NCI-H2081 (cell line): ENCODE data around the gene EPHA7.
A peak's percentile ranks its signal among the peaks of the same experiment; 100 is the strongest.

Experiments used
- DNase-seq, 2 experiments: peaks; one replicate each; lab custom pipeline; 2025; lab: John Stamatoyannopoulos, UW

EPHA7 gene

GRCh38 chr6:93419304-93420162, at the start of gene EPHA7:
EPHA7 (minus strand) TSS chr6:93419559; CDS start chr6:93419341, 218 bp downstream.
- DNase-seq = peak; percentile 97 to 99

- peak in 1 of 2 experiments; percentile 32 for DNase-seq
Measured at GRCh38 chr6:93468291-93468690, 48.9 kb upstream of the EPHA7 start.

DNA sequence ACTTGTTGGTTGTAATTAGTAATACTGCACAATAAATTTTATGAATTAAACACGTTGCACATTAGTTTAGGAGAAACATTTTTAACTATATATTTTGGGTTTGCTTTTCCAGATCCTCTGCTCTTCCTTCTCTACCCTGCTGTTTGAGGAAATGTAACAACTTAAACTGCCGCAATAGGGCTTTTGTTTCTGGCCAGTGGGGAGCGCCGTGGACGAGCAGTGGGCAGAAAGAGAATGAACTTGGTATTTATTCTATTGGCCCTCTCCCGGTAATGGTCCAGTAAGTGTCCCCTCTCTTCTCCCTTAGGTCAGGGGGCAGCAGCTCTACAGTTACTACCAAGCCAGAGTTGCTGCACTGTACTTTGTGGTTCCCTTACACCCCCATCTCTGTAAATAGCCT, 35.2 kb upstream of the EPHA7 start:
- no peak for DNase-seq

GRCh38 chr6:93453956-93454355, 34.6 kb upstream of the EPHA7 start:
- no peak for DNase-seq

DNA sequence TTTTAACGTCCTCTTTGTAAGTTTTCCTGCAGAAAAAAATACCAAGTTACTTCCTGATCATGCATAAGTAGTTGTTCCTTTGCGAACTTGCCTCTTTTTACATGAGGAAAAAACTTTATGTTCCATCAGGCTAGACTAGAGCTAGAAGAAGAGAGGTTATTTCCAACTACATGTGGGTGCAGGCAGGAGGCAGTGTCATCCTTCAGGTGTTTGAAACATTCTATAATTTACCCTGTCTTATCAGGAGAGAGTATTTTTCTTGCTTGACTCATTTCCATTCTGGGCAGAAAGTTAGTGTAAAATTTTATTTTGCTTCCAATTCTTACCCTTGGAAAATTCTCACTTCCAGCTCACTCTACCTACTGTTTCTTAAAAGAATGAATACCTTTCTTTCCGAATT, 28.5 kb upstream of the EPHA7 start:
- peak in 1 of 2 experiments; percentile 38 for DNase-seq

- DNase-seq = no peak
Measured at GRCh38 chr6:93437491-93437890, 18.1 kb upstream of the EPHA7 start.

DNA sequence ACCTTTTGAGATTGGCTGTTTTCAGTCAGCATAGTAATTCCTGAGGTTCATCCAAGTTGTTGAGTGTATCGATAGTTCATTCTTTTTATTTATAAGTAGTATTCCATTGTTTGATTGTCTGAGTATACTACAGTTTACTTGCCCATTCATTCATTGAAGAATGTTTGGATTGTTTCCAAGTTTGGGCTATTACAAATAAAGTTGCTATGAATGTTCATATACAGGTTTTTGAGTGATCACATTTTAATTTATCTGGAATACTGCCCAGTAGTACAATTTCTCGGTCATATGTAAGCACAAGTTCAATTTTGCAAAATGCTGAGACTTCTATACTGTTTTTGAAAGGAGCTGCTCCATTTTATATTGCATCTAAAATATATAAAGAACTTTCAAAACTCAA, 14.2 kb upstream of the EPHA7 start:
- peak in 1 of 2 experiments; percentile 38 for DNase-seq

- peak in 1 of 2 experiments; percentile 22 for DNase-seq
Measured at GRCh38 chr6:93424303-93425064, 5.1 kb upstream of the EPHA7 start.

DNA sequence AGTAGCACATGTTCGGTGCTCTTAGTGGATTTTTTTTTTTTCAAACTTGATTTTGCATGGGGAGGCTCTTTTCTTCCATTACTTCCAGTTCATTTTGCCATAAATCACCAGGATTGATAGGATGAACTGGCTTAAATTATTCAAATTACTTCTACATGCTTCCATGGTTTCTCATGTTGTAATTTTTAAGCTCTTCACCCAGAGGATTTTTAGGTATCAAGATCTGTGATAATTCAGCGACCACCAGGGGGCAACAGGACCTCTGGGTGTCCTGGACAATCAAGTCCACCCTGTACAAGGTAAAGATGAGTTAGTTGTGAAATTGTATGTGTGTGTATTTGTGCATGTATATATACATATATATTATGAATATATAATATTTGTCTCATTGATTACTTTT, 4.2 kb upstream of the EPHA7 start:
- DNase-seq = peak; percentile 86 to 88

- peak in 1 of 2 experiments; percentile 56 for DNase-seq
Measured at GRCh38 chr6:93420163-93420795, 920 bp upstream of the EPHA7 start.

- peak; percentile 53 to 59 for DNase-seq
Measured at GRCh38 chr6:93418408-93419303, 703 bp downstream of the EPHA7 start.

DNA sequence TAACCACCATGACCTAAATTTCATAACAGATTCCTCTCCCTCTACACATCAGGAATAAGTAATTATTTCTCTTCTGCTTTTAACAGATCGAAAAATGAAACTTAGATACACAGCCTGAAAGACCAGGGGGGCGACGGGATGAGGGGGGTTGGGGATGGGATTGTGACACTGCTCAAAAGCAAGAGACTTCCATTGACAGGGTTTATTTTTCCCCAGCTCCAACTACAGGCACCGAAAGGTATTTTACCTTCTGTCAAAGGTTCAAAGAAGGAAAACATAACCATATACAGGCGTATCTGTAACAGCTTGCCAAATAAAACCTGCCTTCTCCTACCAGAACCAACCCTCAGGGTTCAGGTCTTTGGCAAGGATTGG, 1.3 kb downstream of the EPHA7 start:
- DNase-seq = no peak

GRCh38 chr6:93417421-93418013, 1.8 kb downstream of the EPHA7 start:
- peak; percentile 48 to 68 for DNase-seq

DNA sequence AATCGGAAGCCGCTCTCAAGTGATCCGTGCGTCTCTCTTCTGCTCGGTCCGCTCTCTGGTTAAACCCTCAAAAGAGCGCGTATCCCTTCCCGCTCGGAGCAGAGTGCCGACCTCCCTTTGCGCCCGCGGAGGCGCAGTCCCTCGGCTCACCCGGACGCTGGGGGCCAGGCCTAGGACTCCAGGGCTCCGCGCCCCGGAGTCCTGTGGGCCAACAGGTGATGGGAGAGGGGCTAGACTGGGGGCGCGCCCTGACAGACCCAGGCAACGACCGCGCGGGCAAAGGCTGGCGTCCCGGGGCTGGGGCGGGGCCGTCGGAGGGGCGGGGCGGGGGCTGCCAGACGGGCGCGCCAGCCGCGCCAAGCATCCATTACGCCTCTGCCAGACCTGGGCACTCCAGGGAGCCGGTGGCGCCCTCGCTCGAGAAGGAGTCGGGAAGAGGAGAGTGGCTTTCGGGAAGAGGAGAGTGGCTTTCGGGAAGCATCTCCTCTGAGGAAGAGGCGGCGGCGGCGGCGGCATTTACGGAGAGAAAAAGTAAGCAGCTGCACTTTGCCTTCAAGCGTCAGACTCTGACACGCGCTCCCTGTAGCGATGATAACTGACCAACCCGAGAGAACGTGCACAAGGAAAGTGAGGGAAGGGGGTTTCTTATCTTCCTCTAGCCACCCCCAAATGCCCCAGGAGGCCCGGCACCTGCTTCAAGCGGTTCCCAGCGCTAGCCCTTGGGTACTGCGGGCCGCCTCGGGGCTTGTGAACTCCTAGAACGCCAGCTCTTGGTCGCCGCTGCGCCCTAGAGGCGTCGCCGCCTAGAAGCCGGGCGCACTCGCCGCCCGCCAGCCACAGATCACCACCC, 2.6 kb downstream of the EPHA7 start:
- peak; percentile 76 to 85 for DNase-seq

- DNase-seq = no peak
Measured at GRCh38 chr6:93413190-93413589, 6.2 kb downstream of the EPHA7 start.

- DNase-seq = no peak
Measured at GRCh38 chr6:93412452-93412851, 6.9 kb downstream of the EPHA7 start.

DNA sequence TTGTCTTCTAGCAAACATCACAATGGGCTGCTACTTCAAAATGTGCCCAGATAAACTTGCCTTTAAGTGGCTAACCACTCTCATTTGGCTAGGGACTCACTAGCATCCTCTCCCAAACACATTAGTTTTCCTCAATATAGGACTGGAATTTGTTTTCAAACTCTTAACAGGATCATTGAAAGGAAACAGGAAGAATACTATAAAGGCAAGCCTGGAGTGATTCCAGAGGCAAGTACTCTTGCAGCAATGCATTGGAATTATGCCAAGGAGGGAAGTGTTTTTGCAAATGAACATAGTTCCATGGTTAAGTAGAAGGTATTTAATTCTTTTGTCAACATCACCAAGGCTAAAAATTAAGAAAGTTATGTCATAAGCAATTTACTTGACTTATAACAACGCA, 12.2 kb downstream of the EPHA7 start:
- DNase-seq = peak; percentile 14 to 74

DNA sequence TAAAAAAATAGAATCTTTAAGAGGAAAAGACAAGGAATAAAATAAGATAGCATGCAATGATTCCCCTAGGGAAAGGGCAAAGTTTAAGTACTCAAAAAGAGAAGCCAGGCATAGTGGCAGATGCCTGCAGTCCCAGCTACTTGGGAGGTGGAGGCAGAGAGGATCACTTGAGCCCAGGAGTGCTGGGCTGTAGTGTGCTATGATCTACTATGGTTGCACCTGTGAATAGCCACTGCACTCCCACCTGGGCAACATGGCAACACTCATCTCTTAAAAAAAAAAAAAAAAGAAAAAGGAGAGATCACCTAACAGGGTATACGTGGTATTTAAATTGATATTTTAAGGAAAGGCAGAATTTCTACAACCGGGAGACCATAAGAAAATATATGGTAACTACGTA, 16.0 kb downstream of the EPHA7 start:
- no peak for DNase-seq

DNA sequence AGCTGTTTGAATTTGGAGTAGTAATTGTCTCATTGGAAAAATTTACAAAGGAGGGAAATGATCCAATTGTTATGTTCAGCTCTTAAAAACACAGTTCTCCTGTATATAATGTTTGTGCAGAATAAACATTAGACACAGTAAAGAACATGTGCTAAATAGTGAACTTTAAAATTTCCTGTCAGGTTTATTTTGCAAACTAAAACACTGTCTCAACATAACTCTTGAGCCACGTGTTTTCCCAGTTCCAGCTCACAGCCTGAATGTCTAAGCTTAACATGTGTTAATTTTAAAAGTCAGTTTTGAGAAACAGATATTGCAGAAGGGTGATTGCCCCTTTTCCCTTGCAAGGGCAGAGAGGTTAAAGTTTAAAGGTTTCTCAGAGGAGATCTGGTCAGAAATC, 20.6 kb downstream of the EPHA7 start:
- DNase-seq = peak in 1 of 2 experiments; percentile 26

DNA sequence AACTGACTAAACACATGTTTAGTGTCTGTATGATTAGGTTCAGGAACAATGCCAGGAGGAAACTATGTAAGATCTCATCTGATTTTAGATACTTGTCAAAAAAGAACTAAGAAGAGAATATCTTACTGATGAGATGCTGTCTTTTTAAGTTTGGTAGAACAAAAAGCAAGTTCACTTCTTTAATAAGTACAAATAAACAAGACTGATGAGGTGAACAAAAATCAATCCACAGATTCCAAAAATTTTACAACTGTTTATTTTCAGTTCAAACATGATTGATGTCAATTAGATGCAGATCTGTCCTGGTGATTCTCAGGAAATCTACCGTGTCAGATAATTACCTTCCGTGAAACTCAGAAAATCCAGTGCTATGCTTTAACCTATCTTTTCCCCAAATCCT, 24.9 kb downstream of the EPHA7 start:
- peak in 1 of 2 experiments; percentile 30 for DNase-seq
